Measurements from ENCODE around the gene CCDC186.

CCDC186 gene

DNA sequence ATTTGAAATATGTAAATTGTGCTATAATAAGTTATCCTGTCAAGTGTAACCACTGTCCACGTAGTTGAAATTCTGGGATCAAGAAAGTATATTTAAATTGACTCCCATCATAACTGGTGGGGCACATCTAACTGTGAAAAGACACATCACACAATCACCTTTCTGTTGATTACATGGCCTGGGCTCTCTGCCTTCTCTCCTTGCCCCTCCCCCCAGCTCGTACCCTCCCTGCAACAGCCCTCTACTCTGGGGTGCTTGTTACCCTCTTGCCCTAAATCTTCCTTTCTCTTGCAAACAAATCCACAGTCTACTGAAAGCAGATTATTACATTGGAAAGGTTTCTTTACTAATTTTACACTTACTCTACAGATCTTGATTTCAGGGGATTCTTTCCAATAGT, 56.3 kb downstream of the CCDC186 start:
- Histone ChIP-seq H3K9ac (ENCODE audit: insufficient read length) (no peak overlapping the region), H3K9me3 (ENCODE audit: low read depth, low read length) (no peaks in the 10 kb centered on the region), H3K27ac (no peak overlapping the region), H3K4me3 (no peak overlapping the region), H3K36me3 (ENCODE audit: insufficient read depth, low read length) (no peaks in the 10 kb centered on the region)
- no peak for TF ChIP-seq EZH2 (IDR thresholded peaks at IDR 0.05)
- no peak for TF ChIP-seq FOXP2 (optimal IDR thresholded peaks at IDR 0.05; ENCODE audit: control extremely low read depth, extremely low read length, insufficient read depth)
- TF ChIP-seq POLR2AphosphoS5 (IDR thresholded peaks at IDR 0.05; ENCODE audit: borderline replicate concordance, low read depth, low read length), result no peak
- DNase-seq (ENCODE audit: low read depth, low spot score), result no peak

- Histone ChIP-seq H3K27ac (no peak overlapping the region), H3K9me3 (ENCODE audit: low read depth, low read length) (no peaks in the 10 kb centered on the region), H3K4me3 (no peak overlapping the region), H3K9ac (ENCODE audit: insufficient read length) (no peak overlapping the region), H3K36me3 (ENCODE audit: insufficient read depth, low read length) (no peaks in the 10 kb centered on the region)
- TF ChIP-seq FOXP2 (optimal IDR thresholded peaks at IDR 0.05; ENCODE audit: control extremely low read depth, extremely low read length, insufficient read depth) (no peak), POLR2AphosphoS5 (IDR thresholded peaks at IDR 0.05; ENCODE audit: borderline replicate concordance, low read depth, low read length) (no peak), EZH2 (IDR thresholded peaks at IDR 0.05) (no peak)
- DNase-seq (ENCODE audit: low read depth, low spot score), result no peak
Measured at GRCh38 chr10:114115661-114116445, 58.1 kb downstream of the CCDC186 start.

DNA sequence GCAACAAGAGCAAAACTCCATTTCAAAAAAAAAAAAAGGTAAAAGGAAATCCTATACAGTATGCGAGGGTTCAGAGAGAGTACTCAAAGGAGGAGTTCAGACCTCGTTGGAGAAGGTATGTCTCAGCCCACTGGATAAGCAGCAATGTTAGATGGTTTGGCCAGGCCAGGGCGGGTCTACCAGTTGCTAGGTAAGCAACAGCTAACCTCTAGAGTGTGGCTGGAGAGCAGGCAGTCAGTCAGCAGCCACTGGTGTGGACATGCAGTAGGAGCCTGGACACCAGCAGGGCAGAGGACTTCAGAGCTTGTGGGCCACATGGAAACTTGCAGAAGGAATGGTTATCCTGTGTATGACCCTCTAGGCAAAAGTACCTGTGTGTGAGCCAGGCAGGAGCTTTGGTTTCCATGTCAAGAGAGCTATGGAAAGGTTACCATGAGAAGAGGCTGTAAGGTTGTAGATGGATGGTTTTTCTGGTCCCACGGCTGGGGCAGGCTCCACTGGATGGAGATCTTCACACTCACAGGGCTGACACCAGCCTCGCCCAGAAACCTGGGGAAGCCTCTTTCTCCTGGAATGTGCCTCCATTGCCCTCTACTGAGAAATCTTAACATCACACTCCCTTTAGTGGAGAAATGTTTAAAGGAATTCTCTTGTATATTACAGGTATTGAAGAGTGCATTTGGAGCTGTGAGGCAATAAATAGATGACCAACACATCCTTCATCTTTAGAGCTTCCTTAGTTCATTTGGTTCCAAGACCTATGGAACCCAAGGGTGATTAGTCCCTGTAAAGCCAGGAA, 63.6 kb downstream of the CCDC186 start:
- DNase-seq (ENCODE audit: low read depth, low spot score), result no peak
- Histone ChIP-seq H3K9ac (ENCODE audit: insufficient read length) (no peak overlapping the region), H3K4me3 (no peak overlapping the region), H3K9me3 (ENCODE audit: low read depth, low read length) (no peaks in the 10 kb centered on the region), H3K27ac (no peak overlapping the region), H3K36me3 (ENCODE audit: insufficient read depth, low read length) (no peaks in the 10 kb centered on the region)
- TF ChIP-seq POLR2AphosphoS5 (IDR thresholded peaks at IDR 0.05; ENCODE audit: borderline replicate concordance, low read depth, low read length) (no peak), EZH2 (IDR thresholded peaks at IDR 0.05) (no peak), FOXP2 (optimal IDR thresholded peaks at IDR 0.05; ENCODE audit: control extremely low read depth, extremely low read length, insufficient read depth) (no peak)

DNA sequence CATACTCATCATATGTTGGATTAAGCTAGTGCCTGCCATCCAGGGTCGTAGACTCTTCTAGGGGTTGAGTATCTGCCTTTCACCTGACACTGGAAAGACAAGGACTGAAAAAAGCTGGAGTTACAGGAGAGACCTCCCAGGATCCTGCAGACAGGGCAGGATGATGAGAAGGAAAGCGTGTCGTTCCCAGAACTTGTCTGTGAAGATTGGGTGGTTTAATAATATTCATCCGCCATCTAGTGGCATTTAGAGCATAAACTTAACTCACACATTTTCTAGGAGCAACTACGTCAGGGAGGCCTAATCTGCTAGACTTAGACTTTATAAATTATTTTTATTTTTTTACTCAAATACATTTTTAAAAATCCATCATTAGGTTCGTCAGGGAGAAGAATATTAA, 70.7 kb downstream of the CCDC186 start:
- Histone ChIP-seq H3K36me3 (ENCODE audit: insufficient read depth, low read length) (no peaks in the 10 kb centered on the region), H3K9ac (ENCODE audit: insufficient read length) (no peak overlapping the region), H3K27ac (peak overlapping the region; percentile 80), H3K4me3 (no peak overlapping the region), H3K9me3 (ENCODE audit: low read depth, low read length) (no peaks in the 10 kb centered on the region)
- DNase-seq (ENCODE audit: low read depth, low spot score), result peak; percentile 67
- TF ChIP-seq EZH2 (IDR thresholded peaks at IDR 0.05), result no peak
- no peak for TF ChIP-seq POLR2AphosphoS5 (IDR thresholded peaks at IDR 0.05; ENCODE audit: borderline replicate concordance, low read depth, low read length)
- TF ChIP-seq FOXP2 (optimal IDR thresholded peaks at IDR 0.05; ENCODE audit: control extremely low read depth, extremely low read length, insufficient read depth), result no peak

GRCh38 chr10:114102256-114102655, 71.7 kb downstream of the CCDC186 start:
- H3K4me3 ChIP-seq, result no peak overlapping the region
- H3K9ac ChIP-seq (ENCODE audit: insufficient read length), result no peak overlapping the region
- H3K36me3 ChIP-seq (ENCODE audit: insufficient read depth, low read length), result no peaks in the 10 kb centered on the region
- DNase-seq (ENCODE audit: low read depth, low spot score), result peak; percentile 77
- peak overlapping the region; percentile 85 for H3K27ac ChIP-seq
- H3K9me3 ChIP-seq (ENCODE audit: low read depth, low read length), result no peaks in the 10 kb centered on the region
- TF ChIP-seq EZH2 (IDR thresholded peaks at IDR 0.05) (no peak), POLR2AphosphoS5 (IDR thresholded peaks at IDR 0.05; ENCODE audit: borderline replicate concordance, low read depth, low read length) (peak; percentile 16; the same call in 1 of the 2 replicates), FOXP2 (optimal IDR thresholded peaks at IDR 0.05; ENCODE audit: control extremely low read depth, extremely low read length, insufficient read depth) (peak; percentile 62)

- peak overlapping the region; percentile 60; the same call in 1 of the 2 replicates for H3K27ac ChIP-seq
- no peak overlapping the region for H3K4me3 ChIP-seq
- TF ChIP-seq EZH2 (IDR thresholded peaks at IDR 0.05) (no peak), FOXP2 (optimal IDR thresholded peaks at IDR 0.05; ENCODE audit: control extremely low read depth, extremely low read length, insufficient read depth) (no peak), POLR2AphosphoS5 (IDR thresholded peaks at IDR 0.05; ENCODE audit: borderline replicate concordance, low read depth, low read length) (no peak)
- DNase-seq (ENCODE audit: low read depth, low spot score), result no peak
- no peaks in the 10 kb centered on the region for H3K9me3 ChIP-seq (ENCODE audit: low read depth, low read length)
- H3K9ac ChIP-seq (ENCODE audit: insufficient read length), result no peak overlapping the region
- no peaks in the 10 kb centered on the region for H3K36me3 ChIP-seq (ENCODE audit: insufficient read depth, low read length)
Measured at GRCh38 chr10:114100848-114101741, 72.9 kb downstream of the CCDC186 start.

DNA sequence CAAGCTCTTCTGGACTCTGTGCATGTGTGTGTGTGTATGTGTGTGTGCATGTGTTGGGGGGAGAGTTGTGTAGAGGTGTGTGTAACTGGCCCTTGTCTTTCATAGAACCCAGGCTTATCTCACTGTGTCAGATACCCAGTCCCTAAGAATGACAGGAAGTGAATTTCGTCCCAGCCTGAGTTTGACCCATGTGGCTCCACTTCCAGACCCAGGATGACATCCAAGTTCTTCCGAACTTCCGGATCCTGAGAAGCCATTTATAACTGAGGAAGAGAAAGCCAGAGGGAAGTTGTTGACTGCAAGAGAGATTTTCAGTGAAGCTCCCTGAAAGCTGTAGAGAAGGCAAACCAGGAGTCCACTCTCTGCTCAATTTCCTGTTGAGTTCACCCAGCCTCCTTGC, 77.1 kb downstream of the CCDC186 start:
- no peak overlapping the region for H3K9ac ChIP-seq (ENCODE audit: insufficient read length)
- no peaks in the 10 kb centered on the region for H3K36me3 ChIP-seq (ENCODE audit: insufficient read depth, low read length)
- no peaks in the 10 kb centered on the region for H3K9me3 ChIP-seq (ENCODE audit: low read depth, low read length)
- H3K27ac ChIP-seq, result peak overlapping the region; percentile 79; the same call in 1 of the 2 replicates
- H3K4me3 ChIP-seq, result no peak overlapping the region
- TF ChIP-seq FOXP2 (optimal IDR thresholded peaks at IDR 0.05; ENCODE audit: control extremely low read depth, extremely low read length, insufficient read depth), result no peak
- TF ChIP-seq POLR2AphosphoS5 (IDR thresholded peaks at IDR 0.05; ENCODE audit: borderline replicate concordance, low read depth, low read length), result no peak
- no peak for TF ChIP-seq EZH2 (IDR thresholded peaks at IDR 0.05)
- DNase-seq (ENCODE audit: low read depth, low spot score), result no peak
